Loucy (cell line): ENCODE measurements around the gene TNRC6B.

Experiments used
- H2AFZ ChIP-seq: fragments of 200-600 bp; sonication (generic); 2 replicates; pipeline ENCODE4 v1.6.0; 2016; ENCODE audit warnings: antibody characterized with exemption, mild to moderate bottlenecking, low read length, moderate library complexity
- H3F3A ChIP-seq: fragments of 200-600 bp; 2 replicates; pipeline ENCODE4 v1.6.0; 2016; ENCODE audit warnings: antibody characterized with exemption, low read depth, mild to moderate bottlenecking
- H3K27me3 ChIP-seq: fragments of 200-600 bp; sonication (generic); 2 replicates; pipeline ENCODE4 v1.6.1; 2014; ENCODE audit warnings: low read length, mild to moderate bottlenecking; ENCODE audit not compliant: insufficient read depth, poor library complexity, severe bottlenecking
- H3K36me3 ChIP-seq: fragments of 200-600 bp; sonication (generic); 2 replicates; pipeline ENCODE4 v1.6.1; 2016; ENCODE audit warnings: low read length; ENCODE audit not compliant: insufficient read depth
- H3K4me1 ChIP-seq: fragments of 200-600 bp; sonication (generic); 2 replicates; pipeline ENCODE4 v1.5.1; 2014; ENCODE audit warnings: low read length, mild to moderate bottlenecking; ENCODE audit not compliant: insufficient read depth, poor library complexity, severe bottlenecking
- H3K4me2 ChIP-seq: fragments of 200-600 bp; sonication (generic); 2 replicates; pipeline ENCODE4 v1.6.0; 2014; ENCODE audit warnings: antibody characterized with exemption, low read length, low read depth, mild to moderate bottlenecking; ENCODE audit not compliant: poor library complexity, severe bottlenecking
- H3K4me3 ChIP-seq: fragments of 200-600 bp; sonication (generic); 2 replicates; pipeline ENCODE4 v1.5.1; 2014; ENCODE audit warnings: low read length, mild to moderate bottlenecking, mixed read lengths; ENCODE audit not compliant: poor library complexity, severe bottlenecking
- H3K79me2 ChIP-seq: fragments of 200-600 bp; sonication (generic); 2 replicates; pipeline ENCODE4 v1.6.1; 2014; ENCODE audit warnings: low read length; ENCODE audit not compliant: insufficient read depth
- H3K9ac ChIP-seq: fragments of 200-600 bp; sonication (generic); 2 replicates; pipeline ENCODE4 v1.6.0; 2014; ENCODE audit warnings: mild to moderate bottlenecking, low read depth, low read length, moderate library complexity; ENCODE audit not compliant: poor library complexity, severe bottlenecking
- H3K9me2 ChIP-seq: fragments of 200-600 bp; sonication (generic); replicated peaks from 2 replicates; pipeline ENCODE4 v1.6.1; 2016; ENCODE audit warnings: low read depth, low read length, mixed read lengths
- H3K9me3 ChIP-seq: fragments of 200-600 bp; sonication (generic); 2 replicates; pipeline ENCODE4 v1.6.1; 2014; ENCODE audit warnings: mild to moderate bottlenecking, antibody characterized with exemption, low read length, low read depth; ENCODE audit not compliant: insufficient read depth
- H4K20me1 ChIP-seq: fragments of 200-600 bp; sonication (generic); 2 replicates; pipeline ENCODE4 v1.6.0; 2014; ENCODE audit warnings: antibody characterized with exemption, low read length, mild to moderate bottlenecking; ENCODE audit not compliant: insufficient read depth, poor library complexity, severe bottlenecking
- CTCF ChIP-seq: fragments of 200-600 bp; sonication (generic); conservative IDR thresholded peaks from 2 replicates; pipeline ENCODE4 v1.5.1; 2014; ENCODE audit warnings: mild to moderate bottlenecking, antibody characterized with exemption, low read length
- EZH2phosphoT487 ChIP-seq: fragments of 200-600 bp; IDR thresholded peaks from 2 replicates; pipeline ENCODE4 v1.6.1; 2018; ENCODE audit warnings: antibody characterized with exemption, mild to moderate bottlenecking, moderate library complexity, borderline replicate concordance

TNRC6B gene

GRCh38 chr22:40249286-40249685 lies 71.6 kb downstream of the TNRC6B start:
- H3K36me3 ChIP-seq = peaks cover 63% of the 10 kb centered on the region; the same call in 1 of the 2 replicates
- H3K79me2 ChIP-seq = peaks cover 82% of the 10 kb centered on the region
- peaks cover 32% of the 10 kb centered on the region for H4K20me1 ChIP-seq
- H3K9ac ChIP-seq = no peak overlapping the region
- no peak overlapping the region for H2AFZ ChIP-seq
- peaks cover 28% of the 10 kb centered on the region for H3K4me1 ChIP-seq
- no peaks in the 10 kb centered on the region for H3K9me3 ChIP-seq
- H3K9me2 ChIP-seq = no peaks in the 10 kb centered on the region
- H3F3A ChIP-seq = no peaks in the 10 kb centered on the region
- TF ChIP-seq EZH2phosphoT487 (no peak), CTCF (no peak)
- H3K4me2 ChIP-seq = no peak overlapping the region
- no peak overlapping the region for H3K4me3 ChIP-seq
- H3K27me3 ChIP-seq = no peaks in the 10 kb centered on the region

GRCh38 chr22:40250608-40251007 lies 72.9 kb downstream of the TNRC6B start:
- H3K9me3 ChIP-seq = no peaks in the 10 kb centered on the region
- H3F3A ChIP-seq = no peaks in the 10 kb centered on the region
- H3K27me3 ChIP-seq = no peaks in the 10 kb centered on the region
- H3K4me1 ChIP-seq = peaks cover 23% of the 10 kb centered on the region
- no peak overlapping the region for H2AFZ ChIP-seq
- H3K9ac ChIP-seq = no peak overlapping the region
- peaks cover 69% of the 10 kb centered on the region; the same call in 1 of the 2 replicates for H3K36me3 ChIP-seq
- TF ChIP-seq CTCF (no peak), EZH2phosphoT487 (no peak)
- peaks cover 82% of the 10 kb centered on the region for H3K79me2 ChIP-seq
- H3K4me2 ChIP-seq = no peak overlapping the region
- H3K9me2 ChIP-seq = no peaks in the 10 kb centered on the region
- H4K20me1 ChIP-seq = peaks cover 24% of the 10 kb centered on the region
- no peak overlapping the region for H3K4me3 ChIP-seq

- no peak for TF ChIP-seq EZH2phosphoT487
- TF ChIP-seq CTCF = no peak
- H3K9ac ChIP-seq = no peak overlapping the region
- H3K9me2 ChIP-seq = no peaks in the 10 kb centered on the region
- peaks cover 77% of the 10 kb centered on the region for H3K79me2 ChIP-seq
- no peaks in the 10 kb centered on the region for H3F3A ChIP-seq
- H3K36me3 ChIP-seq = peaks cover 69% of the 10 kb centered on the region; the same call in 1 of the 2 replicates
- no peaks in the 10 kb centered on the region for H3K27me3 ChIP-seq
- peaks cover 24% of the 10 kb centered on the region for H3K4me1 ChIP-seq
- H3K4me3 ChIP-seq = no peak overlapping the region
- no peak overlapping the region for H3K4me2 ChIP-seq
- peaks cover 24% of the 10 kb centered on the region for H4K20me1 ChIP-seq
- no peaks in the 10 kb centered on the region for H3K9me3 ChIP-seq
- no peak overlapping the region for H2AFZ ChIP-seq
These were observed 73.4 kb downstream of the TNRC6B start for GRCh38 chr22:40251106-40251505.
